Measurements from ENCODE around the gene CC2D1B.

DNA sequence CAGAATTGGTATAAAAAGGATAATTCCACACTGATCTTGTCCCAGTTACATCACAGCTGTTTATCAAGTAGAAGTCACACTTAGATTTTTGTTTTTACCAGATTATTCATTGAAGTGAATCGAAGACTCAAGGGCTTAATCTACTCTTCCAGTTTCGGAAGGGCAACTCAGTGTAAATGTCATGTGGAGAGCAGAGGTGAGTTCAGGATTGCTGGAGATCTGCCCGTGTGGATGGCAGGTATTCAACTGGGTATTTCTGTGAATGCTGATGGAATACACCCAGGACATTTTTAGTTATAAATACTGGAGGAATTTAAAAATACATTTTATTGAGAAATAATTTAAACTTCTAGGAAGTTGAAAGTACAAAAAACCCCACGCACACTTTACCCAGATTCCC lies 19.4 kb downstream of the CC2D1B start:
- TF ChIP-seq, protein P1, sequence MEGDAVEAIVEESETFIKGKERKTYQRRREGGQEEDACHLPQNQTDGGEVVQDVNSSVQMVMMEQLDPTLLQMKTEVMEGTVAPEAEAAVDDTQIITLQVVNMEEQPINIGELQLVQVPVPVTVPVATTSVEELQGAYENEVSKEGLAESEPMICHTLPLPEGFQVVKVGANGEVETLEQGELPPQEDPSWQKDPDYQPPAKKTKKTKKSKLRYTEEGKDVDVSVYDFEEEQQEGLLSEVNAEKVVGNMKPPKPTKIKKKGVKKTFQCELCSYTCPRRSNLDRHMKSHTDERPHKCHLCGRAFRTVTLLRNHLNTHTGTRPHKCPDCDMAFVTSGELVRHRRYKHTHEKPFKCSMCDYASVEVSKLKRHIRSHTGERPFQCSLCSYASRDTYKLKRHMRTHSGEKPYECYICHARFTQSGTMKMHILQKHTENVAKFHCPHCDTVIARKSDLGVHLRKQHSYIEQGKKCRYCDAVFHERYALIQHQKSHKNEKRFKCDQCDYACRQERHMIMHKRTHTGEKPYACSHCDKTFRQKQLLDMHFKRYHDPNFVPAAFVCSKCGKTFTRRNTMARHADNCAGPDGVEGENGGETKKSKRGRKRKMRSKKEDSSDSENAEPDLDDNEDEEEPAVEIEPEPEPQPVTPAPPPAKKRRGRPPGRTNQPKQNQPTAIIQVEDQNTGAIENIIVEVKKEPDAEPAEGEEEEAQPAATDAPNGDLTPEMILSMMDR (IDR thresholded peaks at IDR 0.05): no peak
- TF ChIP-seq EZH2 (IDR thresholded peaks at IDR 0.05): no peak
